Peyer's patch (tissue), 4 donors: ENCODE measurements around the gene SLC4A1. TPM values are rescaled to one million over a fixed set of nuclear protein-coding genes. Genes with fewer than 3 reads are reported as not detected.
A peak's percentile ranks its signal among the peaks of the same experiment; 100 is the strongest.

ENCODE experiments used
- DNase-seq, 3 donors: peaks; one replicate each; pipeline ENCODE4 v3.0.0-alpha.2; 2017 to 2019
- H3K27ac ChIP-seq, 4 donors: fragments of 200-600 bp; sonication (generic); one replicate each; pipeline ENCODE4 v1.5.1; 2016 to 2019
- H3K27me3 ChIP-seq, 2 donors: fragments of 200-600 bp; sonication (generic); one replicate each; pipeline ENCODE4 v1.5.1; 2019
- H3K36me3 ChIP-seq, 3 donors: fragments of 200-600 bp; sonication (generic); one replicate each; pipeline ENCODE4 v1.5.1; 2016 to 2019
- H3K4me1 ChIP-seq, 4 donors: fragments of 200-600 bp; sonication (generic); one replicate each; pipeline ENCODE4 v1.5.1; 2016 to 2019
- H3K4me3 ChIP-seq, 4 donors: fragments of 200-600 bp; sonication (generic); 1 replicate in 3 of 4; 2 replicates in 1 of 4; pipeline ENCODE4 v1.5.1; 2016 to 2019; ENCODE audit warnings: mild to moderate bottlenecking in 1 of 4
- H3K9me3 ChIP-seq, 4 donors: fragments of 200-600 bp; sonication (generic); one replicate each; pipeline ENCODE4 v1.5.1; 2016 to 2019; ENCODE audit warnings: mild to moderate bottlenecking in 1 of 4
- CTCF ChIP-seq, 6 experiments: fragments of 450-650 bp in 4 of 6; fragments of 200-600 bp in 2 of 6; sonication (generic) in 1 of 6; IDR thresholded peaks; one replicate each; pipeline ENCODE4 v1.5.1; 2017 to 2019; ENCODE audit warnings: antibody characterized with exemption in 6 of 6, mild to moderate bottlenecking in 3 of 6, moderate library complexity in 1 of 6
- POLR2A ChIP-seq, 2 donors: fragments of 450-650 bp; IDR thresholded peaks; one replicate each; pipeline ENCODE4 v1.5.1; 2017; ENCODE audit warnings: antibody characterized with exemption in 2 of 2, mild to moderate bottlenecking in 2 of 2, moderate library complexity in 2 of 2
- total RNA-seq, 4 donors: library from RNA; depleted of rRNA; stranded (reverse); fragments of >200 nt; gene quantifications; one replicate each; pipeline ENCODE4 v1.1.0, GENCODE V29; 2016

SLC4A1 gene
- total RNA-seq, result not detected

GRCh38 chr17:44267818-44268490 is at the start of gene SLC4A1:
TSS of gene SLC4A1 (minus strand) at chr17:44268135. CDS start at chr17:44262866, 5,269 bp downstream.
- TF ChIP-seq POLR2A (IDR thresholded peaks at IDR 0.05) (no peak), CTCF (IDR thresholded peaks at IDR 0.05) (no peak)
- no peak for DNase-seq
- H3K4me3 ChIP-seq, result no peak within 1 kb of the TSS
- no peaks in the 10 kb centered on the region for H3K27me3 ChIP-seq
- no peaks in the 10 kb centered on the region for H3K4me1 ChIP-seq
- no peak within 1 kb of the TSS for H3K27ac ChIP-seq
- no peaks in the 10 kb centered on the region for H3K9me3 ChIP-seq
- H3K36me3 ChIP-seq, result no peaks in the 10 kb centered on the region

- H3K27ac ChIP-seq, result no peak overlapping the region
- peaks cover 0 to 14% (median 4%) of the 10 kb centered on the region in 4 donors for H3K4me1 ChIP-seq
- peaks cover 0 to 37% (median 0%) of the 10 kb centered on the region in 3 donors for H3K36me3 ChIP-seq
- H3K27me3 ChIP-seq, result peaks cover 0 to 22% of the 10 kb centered on the region in 2 donors
- TF ChIP-seq CTCF (IDR thresholded peaks at IDR 0.05), result no peak
- no peak for TF ChIP-seq POLR2A (IDR thresholded peaks at IDR 0.05)
- no peak overlapping the region for H3K4me3 ChIP-seq
- DNase-seq, result no peak
- H3K9me3 ChIP-seq, result no peaks in the 10 kb centered on the region
These were observed 49.6 kb upstream of the SLC4A1 start for GRCh38 chr17:44317545-44317944.

- no peaks in the 10 kb centered on the region for H3K9me3 ChIP-seq
- H3K4me3 ChIP-seq, result peak overlapping the region in 1 of 4 donors; percentile 54
- peaks cover 0 to 23% (median 0%) of the 10 kb centered on the region in 3 donors for H3K36me3 ChIP-seq
- H3K27me3 ChIP-seq, result peaks cover 0 to 22% of the 10 kb centered on the region in 2 donors
- no peak for DNase-seq
- no peak for TF ChIP-seq CTCF (IDR thresholded peaks at IDR 0.05)
- no peak for TF ChIP-seq POLR2A (IDR thresholded peaks at IDR 0.05)
- no peak overlapping the region for H3K27ac ChIP-seq
- H3K4me1 ChIP-seq, result peaks cover 0 to 14% (median 4%) of the 10 kb centered on the region in 4 donors
These were observed 48.1 kb upstream of the SLC4A1 start for GRCh38 chr17:44315760-44316731.

- no peak overlapping the region for H3K27ac ChIP-seq
- DNase-seq, result no peak
- H3K9me3 ChIP-seq, result no peaks in the 10 kb centered on the region
- H3K4me1 ChIP-seq, result peaks cover 0 to 14% (median 4%) of the 10 kb centered on the region in 4 donors
- TF ChIP-seq CTCF (IDR thresholded peaks at IDR 0.05), result no peak
- no peak for TF ChIP-seq POLR2A (IDR thresholded peaks at IDR 0.05)
- peaks cover 0 to 22% of the 10 kb centered on the region in 2 donors for H3K27me3 ChIP-seq
- peak overlapping the region; percentile 10 to 54 (median 42) for H3K4me3 ChIP-seq
- H3K36me3 ChIP-seq, result peaks cover 0 to 13% (median 0%) of the 10 kb centered on the region in 3 donors
These were observed 47.1 kb upstream of the SLC4A1 start for GRCh38 chr17:44314869-44315661.

GRCh38 chr17:44314524-44314868 is 46.6 kb upstream of the SLC4A1 start:
- Histone ChIP-seq H3K27me3 (peaks cover 0 to 22% of the 10 kb centered on the region in 2 donors), H3K9me3 (no peaks in the 10 kb centered on the region), H3K4me1 (peaks cover 0 to 14% (median 4%) of the 10 kb centered on the region in 4 donors), H3K4me3 (peak overlapping the region in 1 of 4 donors; percentile 41), H3K27ac (no peak overlapping the region), H3K36me3 (peaks cover 0 to 8% (median 0%) of the 10 kb centered on the region in 3 donors)
- TF ChIP-seq POLR2A (IDR thresholded peaks at IDR 0.05), result no peak
- TF ChIP-seq CTCF (IDR thresholded peaks at IDR 0.05), result no peak
- DNase-seq, result no peak
